GM19372 (cell line): ENCODE data around the gene ARVCF.

Experiments
- ATAC-seq: cut with Tn5 transposase; IDR thresholded peaks from one replicate; pipeline ENCODE4 v1.9.1; 2021; ENCODE audit warnings: mild to moderate bottlenecking, low read depth, moderate library complexity; ENCODE audit not compliant: unreplicated experiment

The ARVCF gene

DNA sequence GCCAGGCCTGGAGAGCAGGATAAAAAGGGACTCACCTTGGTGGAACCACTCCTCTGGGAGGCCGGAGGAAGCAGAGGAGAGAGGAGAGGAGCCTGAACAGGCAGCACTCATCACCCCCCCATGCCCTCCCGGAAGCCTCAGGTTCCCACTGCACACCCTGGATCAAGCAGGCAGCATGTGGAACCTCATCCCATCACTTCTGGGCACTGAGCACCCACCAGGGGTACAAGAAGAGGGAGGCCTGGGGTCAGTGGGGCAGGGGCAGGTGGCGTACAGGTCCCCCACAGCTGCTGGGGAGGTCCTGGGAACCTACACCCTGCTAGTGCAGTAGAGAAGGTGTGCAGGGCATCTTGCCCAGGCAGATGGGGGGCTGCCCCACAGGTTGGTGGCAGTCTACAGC is 40.0 kb downstream of the ARVCF start:
- no peak for ATAC-seq

DNA sequence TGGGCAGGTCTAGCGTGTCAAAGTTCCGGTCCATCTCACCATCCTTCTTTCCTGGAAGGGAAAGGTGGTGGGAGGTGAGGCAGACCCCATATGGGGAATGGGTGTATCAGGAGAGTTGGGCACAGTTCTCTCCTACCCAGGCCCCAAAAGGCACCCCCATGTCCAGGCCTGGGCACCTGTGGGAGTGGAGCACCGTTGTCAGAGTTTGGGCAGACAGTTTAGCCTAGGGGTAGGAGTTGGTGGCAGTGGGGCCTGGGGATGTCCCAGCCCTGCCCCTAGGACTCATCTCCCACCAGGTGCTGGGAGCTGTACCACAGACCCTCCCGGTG is 41.0 kb downstream of the ARVCF start:
- no peak for ATAC-seq

GRCh38 chr22:19974935-19975706 is 41.5 kb downstream of the ARVCF start:
- no peak for ATAC-seq

- no peak for ATAC-seq
These were observed 42.3 kb downstream of the ARVCF start for GRCh38 chr22:19974268-19974861.

DNA sequence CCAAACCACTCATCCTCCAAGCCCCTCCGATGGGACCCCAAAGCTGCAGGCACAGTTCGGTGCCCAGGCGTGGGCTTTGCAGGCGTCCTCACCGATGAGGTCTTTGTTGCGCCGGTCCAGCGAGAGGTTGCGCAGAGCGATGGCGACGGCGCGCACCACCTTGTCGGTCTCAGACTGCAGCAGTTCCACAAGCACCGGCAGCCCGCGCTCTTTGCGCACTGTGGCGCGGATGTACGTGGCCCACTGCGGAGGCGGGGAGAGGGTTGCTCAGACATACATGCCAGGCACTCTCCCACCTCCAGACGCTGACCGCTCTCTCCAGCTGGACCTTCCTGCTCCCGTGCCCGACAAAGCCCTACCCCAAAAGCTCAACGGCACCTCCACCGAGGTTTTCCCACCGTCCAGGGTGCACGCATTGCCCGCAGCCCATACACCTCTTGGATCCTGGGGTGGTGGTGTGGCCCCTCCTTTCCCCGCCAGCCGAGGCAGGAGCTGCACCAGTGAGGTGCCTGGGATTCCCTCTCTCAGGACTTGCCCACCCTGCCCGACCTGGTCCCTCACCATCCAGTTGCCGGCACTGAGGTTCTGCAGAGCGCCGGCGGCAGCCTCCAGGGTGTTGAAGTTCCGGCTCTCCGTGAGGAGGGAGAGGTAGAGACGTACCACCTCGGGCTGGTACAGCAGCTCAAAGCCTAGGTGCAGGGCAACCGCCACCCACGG is 42.9 kb downstream of the ARVCF start:
- ATAC-seq = no peak

DNA sequence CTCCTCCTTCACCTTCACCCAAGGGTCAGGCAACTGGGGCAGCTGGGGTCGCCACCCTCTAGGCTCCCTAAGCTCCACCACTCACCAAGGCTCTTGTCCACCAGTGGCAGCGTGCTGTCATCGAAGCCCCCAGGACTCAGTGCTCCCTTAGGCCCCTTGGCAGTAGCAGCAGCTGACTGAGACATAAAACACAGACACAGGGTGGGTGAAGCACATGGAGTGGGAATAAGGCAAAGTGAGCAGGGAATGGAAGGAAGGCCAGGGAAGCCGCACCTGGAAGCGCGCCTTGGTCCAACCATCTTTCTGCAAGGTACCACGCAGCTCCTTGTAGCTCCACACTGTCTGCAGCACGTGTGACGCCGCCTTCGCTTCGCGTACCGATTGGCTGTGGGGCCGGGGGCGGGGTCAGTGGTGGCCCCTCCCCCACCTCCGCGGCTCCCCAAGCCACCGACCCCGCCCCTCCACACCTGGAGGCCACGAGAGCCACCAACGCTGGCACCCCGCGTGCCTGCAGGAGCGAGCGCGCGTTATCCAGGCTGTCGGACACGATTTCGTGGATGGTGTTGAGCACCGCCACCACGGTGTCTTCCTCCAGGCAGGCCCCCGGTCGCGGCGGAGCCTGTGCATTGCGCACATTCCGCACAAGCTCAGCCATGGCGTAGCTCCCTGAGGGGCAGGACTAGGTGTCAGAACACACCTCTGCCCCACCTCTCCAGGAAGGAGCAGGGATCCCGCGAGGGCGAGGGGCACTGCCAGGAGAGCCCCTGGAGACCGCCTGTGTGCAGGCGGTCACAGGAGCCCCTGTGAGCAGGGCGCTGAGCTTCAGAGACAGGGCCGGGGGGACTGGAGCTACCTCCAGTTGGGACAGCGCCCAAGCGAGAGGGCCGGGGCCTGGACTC is 43.7 kb downstream of the ARVCF start:
- no peak for ATAC-seq

DNA sequence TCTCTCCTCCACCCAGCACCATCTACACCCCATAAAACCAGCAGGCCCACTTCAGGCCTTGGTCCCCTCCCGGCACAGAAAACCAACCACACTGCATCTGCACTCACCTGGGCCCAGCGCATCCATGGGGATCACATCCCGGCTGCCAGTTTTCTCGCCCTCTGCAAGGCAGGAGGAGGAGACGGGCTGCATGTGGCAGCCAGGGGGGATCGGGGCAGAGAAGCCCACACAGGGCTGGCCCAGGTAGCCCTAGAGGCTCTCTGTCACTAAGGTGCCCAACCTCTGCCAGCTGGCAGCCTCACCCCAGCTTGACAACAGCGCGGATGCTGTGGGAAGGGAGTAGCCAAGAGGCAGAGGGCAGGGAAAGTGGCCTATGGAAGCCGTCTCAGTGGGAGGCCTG is 44.4 kb downstream of the ARVCF start:
- ATAC-seq = no peak

DNA sequence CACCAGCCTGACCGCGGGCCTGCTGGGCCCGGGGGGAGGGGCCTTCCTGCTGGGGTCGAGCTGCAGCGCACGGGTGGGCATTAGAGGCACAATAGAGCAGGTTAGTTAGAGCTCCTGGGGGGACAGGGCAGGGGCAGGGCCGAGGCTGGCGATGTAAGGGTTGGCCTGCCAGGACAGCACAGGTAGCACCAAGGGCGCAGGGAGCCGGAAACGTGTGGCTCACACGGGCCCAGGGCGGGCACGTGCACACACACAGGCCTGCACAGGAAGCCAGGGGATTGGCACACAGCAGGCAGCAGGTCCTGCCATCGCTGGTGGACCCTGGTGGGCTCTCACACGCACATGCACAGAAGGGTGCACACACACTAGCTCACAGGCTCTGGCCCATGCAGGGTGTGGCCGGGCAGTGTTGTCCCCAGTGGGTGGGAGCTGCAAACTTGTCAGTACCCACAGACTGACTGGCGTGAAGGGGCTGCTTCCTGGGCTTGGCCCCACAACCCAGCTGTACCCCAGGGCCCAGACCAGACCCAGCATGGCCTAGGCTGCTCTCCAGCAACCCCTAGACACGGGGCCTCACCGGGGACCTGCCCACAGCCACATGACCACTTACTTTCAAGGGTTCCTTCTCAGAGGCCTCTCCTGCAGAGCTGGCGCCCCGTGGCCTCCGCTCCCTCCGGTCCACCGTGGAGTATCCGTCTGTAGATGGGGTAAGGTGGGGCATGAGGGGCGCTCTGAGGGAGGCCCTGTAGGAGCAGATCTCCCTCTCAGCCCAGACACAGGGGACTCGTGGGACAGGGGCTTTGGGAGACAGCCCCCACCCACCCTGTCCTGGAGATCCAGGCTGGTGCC is 45.1 kb downstream of the ARVCF start:
- no peak for ATAC-seq

DNA sequence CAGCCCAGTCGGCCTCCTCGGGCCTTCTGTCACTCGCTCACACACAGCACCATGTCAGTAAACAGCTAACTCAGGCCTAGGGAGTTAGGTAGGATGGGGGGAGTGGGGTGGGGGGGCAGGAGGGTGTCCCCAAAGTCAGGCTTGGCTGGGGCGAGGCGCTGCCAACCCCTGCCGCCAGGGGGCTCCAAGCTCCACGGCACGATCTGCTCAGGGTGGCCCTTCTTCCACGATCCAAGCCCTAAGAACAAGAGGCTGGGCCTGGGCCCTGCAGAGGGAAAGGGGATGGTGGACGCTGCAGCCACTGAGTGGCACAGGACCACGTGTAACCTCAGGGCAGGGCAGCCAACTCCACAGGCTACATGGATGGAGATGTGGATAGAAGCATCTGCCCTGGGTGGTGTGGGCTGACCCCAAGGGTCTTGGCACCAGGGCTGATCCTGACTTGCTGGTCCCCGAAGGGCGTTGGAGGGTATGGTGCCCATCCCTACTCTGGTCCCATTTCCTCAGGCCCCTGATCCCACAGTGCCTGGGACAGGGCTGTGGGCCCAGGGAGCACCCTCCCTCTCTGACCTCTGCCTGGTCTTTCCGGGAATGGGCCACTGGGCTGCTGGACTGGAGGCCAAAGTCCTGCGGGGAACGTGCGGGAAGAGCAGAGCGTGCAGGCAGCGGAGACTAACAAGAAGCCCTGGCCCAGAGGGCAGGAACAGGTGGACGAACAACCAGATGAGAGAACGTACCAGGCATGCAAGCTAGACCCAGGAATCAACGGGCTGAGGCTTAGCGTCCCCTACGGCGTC is 45.9 kb downstream of the ARVCF start:
- no peak for ATAC-seq

GRCh38 chr22:19970031-19970478 is 46.6 kb downstream of the ARVCF start:
- ATAC-seq = no peak

- no peak for ATAC-seq
These were observed 47.3 kb downstream of the ARVCF start for GRCh38 chr22:19969141-19969928.

DNA sequence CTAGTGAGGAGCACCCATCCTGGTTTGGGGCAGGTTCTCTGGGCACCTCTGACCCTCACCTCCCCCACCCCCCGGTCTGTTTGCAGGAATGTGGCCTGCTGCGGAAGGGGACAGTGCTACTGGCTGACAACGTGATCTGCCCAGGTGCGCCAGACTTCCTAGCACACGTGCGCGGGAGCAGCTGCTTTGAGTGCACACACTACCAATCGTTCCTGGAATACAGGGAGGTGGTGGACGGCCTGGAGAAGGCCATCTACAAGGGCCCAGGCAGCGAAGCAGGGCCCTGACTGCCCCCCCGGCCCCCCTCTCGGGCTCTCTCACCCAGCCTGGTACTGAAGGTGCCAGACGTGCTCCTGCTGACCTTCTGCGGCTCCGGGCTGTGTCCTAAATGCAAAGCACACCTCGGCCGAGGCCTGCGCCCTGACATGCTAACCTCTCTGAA is 48.2 kb downstream of the ARVCF start:
- no peak for ATAC-seq

GRCh38 chr22:19967850-19968449 is 48.7 kb downstream of the ARVCF start:
- ATAC-seq = no peak

GRCh38 chr22:19966908-19967750 is 49.5 kb downstream of the ARVCF start:
- ATAC-seq = no peak

- ATAC-seq = no peak
These were observed 50.6 kb downstream of the ARVCF start for GRCh38 chr22:19965771-19966709.
